Esophagus (tissue), 2 donors: Measurements from ENCODE around the gene PPP1R16B. TPM values are rescaled to one million over a fixed set of nuclear protein-coding genes. Genes with fewer than 3 reads are reported as not detected.
"Not testable (repeated sequence)": the region's sequence is repeated elsewhere in the genome, so short reads cannot be mapped to it uniquely, and the experiment has no call there.

Experiments used
- H3K27ac ChIP-seq, 2 donors: one replicate each; pipeline ENCODE4 v1.5.1; 2013; ENCODE audit warnings: low read depth in 2 of 2, mild to moderate bottlenecking in 2 of 2, inconsistent platforms in 1 of 2, low read length in 1 of 2, moderate library complexity in 1 of 2
- H3K27me3 ChIP-seq, 2 donors: one replicate each; pipeline ENCODE4 v1.6.1; 2013; ENCODE audit warnings: low read length in 2 of 2, control low read depth in 1 of 2, mild to moderate bottlenecking in 1 of 2; ENCODE audit not compliant: insufficient read depth in 2 of 2, control insufficient read depth in 1 of 2
- H3K36me3 ChIP-seq, 2 donors: one replicate each; pipeline ENCODE4 v1.6.1; 2013; ENCODE audit warnings: low read length in 1 of 2; ENCODE audit not compliant: control insufficient read depth in 2 of 2, insufficient read depth in 2 of 2
- H3K4me1 ChIP-seq, 2 donors: one replicate each; pipeline ENCODE4 v1.6.1; 2013; ENCODE audit warnings: low read length in 1 of 2; ENCODE audit not compliant: control insufficient read depth in 2 of 2, insufficient read depth in 2 of 2
- H3K4me3 ChIP-seq, 2 donors: one replicate each; pipeline ENCODE4 v1.5.1; 2013; ENCODE audit warnings: low read length in 2 of 2, mild to moderate bottlenecking in 2 of 2, low read depth in 1 of 2, moderate library complexity in 1 of 2
- H3K9me3 ChIP-seq, 2 donors: one replicate each; pipeline ENCODE4 v1.6.1; 2013; ENCODE audit warnings: mild to moderate bottlenecking in 2 of 2, low read depth in 1 of 2, low read length in 1 of 2, moderate library complexity in 1 of 2; ENCODE audit not compliant: control insufficient read depth in 2 of 2, insufficient read depth in 1 of 2
- WGBS, 2 donors: extraction: QIAGEN DNeasy Blood & Tissue Kit; methylation state at CpG; one replicate each; pipeline ENCODE4 v1.1.7; 2013; 5-methylcytosine and 5-hydroxymethylcytosine counted together
- polyA plus RNA-seq, 2 donors: library from polyadenylated mRNA; stranded (reverse); fragments of 200-250 nt; gene quantifications; one replicate each; pipeline ENCODE4 v1.2.3, GENCODE V29; 2013
- donor health status: healthy with polysubstance abuse.
- donor health status: Bipolar disorder and iron deficiency.

The PPP1R16B gene
- polyA plus RNA-seq, 2 donors: 1.0 to 1.5 TPM

- H3K9me3 ChIP-seq: peaks cover 0 to 7% of the 10 kb centered on the region in 2 donors
- no peaks in the 10 kb centered on the region for H3K36me3 ChIP-seq
- no peak overlapping the region for H3K4me3 ChIP-seq
- H3K27me3 ChIP-seq: no peaks in the 10 kb centered on the region
- peak overlapping the region in 1 of 2 donors; percentile 13 for H3K27ac ChIP-seq
- H3K4me1 ChIP-seq: peaks cover 0 to 3% of the 10 kb centered on the region in 2 donors
- 40 to 50% methylated on average over 16 of the region's 16 CpGs for WGBS, 2 donors
Observed at GRCh38 chr20:38790200-38791053, 15.1 kb upstream of the PPP1R16B start.

GRCh38 chr20:38791291-38791690 is 14.2 kb upstream of the PPP1R16B start:
- Histone ChIP-seq H3K27me3 (no peaks in the 10 kb centered on the region), H3K9me3 (peaks cover 0 to 7% of the 10 kb centered on the region in 2 donors), H3K27ac (no peak overlapping the region), H3K36me3 (no peaks in the 10 kb centered on the region), H3K4me1 (peaks cover 0 to 3% of the 10 kb centered on the region in 2 donors), H3K4me3 (no peak overlapping the region)
- WGBS, 2 donors: 75 to 88% methylated on average over 3 of the region's 3 CpGs

DNA sequence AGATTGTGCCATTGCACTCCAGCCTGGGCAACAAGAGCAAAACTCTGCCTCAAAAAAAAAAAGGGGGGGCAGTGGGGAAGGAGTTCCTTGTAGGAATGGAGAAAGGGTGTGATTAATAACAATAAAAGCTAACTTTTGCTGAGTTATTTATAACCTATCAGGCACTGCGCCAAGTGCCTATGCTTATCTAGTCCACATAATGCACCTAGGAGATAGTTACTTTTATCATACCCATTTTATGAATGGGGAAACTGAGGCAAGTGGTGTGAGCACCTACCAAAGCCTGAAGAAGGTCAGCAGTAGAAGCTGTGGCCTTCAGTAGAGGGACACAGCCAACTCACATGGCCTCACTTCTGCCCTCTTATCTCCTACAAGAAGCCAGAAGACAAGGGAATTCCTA is 13.6 kb upstream of the PPP1R16B start:
- Histone ChIP-seq H3K27ac (no peak overlapping the region), H3K36me3 (no peaks in the 10 kb centered on the region), H3K4me3 (no peak overlapping the region), H3K27me3 (no peaks in the 10 kb centered on the region), H3K9me3 (peaks cover 0 to 7% of the 10 kb centered on the region in 2 donors), H3K4me1 (peaks cover 0 to 3% of the 10 kb centered on the region in 2 donors)
- WGBS, 2 donors: 82 to 100% methylated on average over 1 of the region's 1 CpG

DNA sequence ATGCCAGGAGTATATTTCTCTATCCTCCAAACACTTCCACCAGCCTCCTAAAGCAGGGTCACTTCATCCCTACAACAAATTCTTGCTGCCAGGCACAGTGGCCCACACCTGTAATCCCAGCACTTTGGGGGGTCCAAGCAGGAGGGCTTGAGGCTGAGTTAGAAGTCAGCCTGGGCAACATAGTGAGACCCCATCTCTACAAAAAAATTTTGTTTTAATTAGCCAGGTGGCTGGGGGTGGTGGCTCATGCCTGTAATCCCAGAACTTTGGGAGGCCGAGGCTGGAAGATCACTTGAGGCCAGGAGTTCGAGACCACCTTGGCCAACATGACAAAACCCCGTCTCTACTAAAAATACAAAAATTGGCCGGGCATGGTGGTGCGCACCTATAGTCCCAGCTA is 11.4 kb upstream of the PPP1R16B start:
- not testable (repeated sequence) for H3K27ac ChIP-seq, H3K4me1 ChIP-seq, H3K36me3 ChIP-seq, H3K27me3 ChIP-seq, H3K4me3 ChIP-seq, H3K9me3 ChIP-seq
- WGBS, 2 donors: 93 to 95% methylated on average over 5 of the region's 5 CpGs

- Histone ChIP-seq H3K9me3 (no peaks in the 10 kb centered on the region), H3K27me3 (no peaks in the 10 kb centered on the region), H3K4me3 (no peak overlapping the region), H3K4me1 (no peaks in the 10 kb centered on the region), H3K27ac (no peak overlapping the region), H3K36me3 (no peaks in the 10 kb centered on the region)
- 84 to 85% methylated on average over 3 of the region's 3 CpGs for WGBS, 2 donors
Observed at GRCh38 chr20:38798266-38798665, 7.2 kb upstream of the PPP1R16B start.

GRCh38 chr20:38799203-38799602 is 6.3 kb upstream of the PPP1R16B start:
- Histone ChIP-seq H3K9me3 (no peaks in the 10 kb centered on the region), H3K4me3 (no peak overlapping the region), H3K36me3 (no peaks in the 10 kb centered on the region), H3K27me3 (no peaks in the 10 kb centered on the region), H3K4me1 (no peaks in the 10 kb centered on the region), H3K27ac (no peak overlapping the region)
- 53 to 68% methylated on average over 4 of the region's 4 CpGs for WGBS, 2 donors

- H3K27me3 ChIP-seq: no peaks in the 10 kb centered on the region
- H3K4me3 ChIP-seq: no peak overlapping the region
- WGBS, 2 donors: 94% methylated on average over 3 of the region's 3 CpGs
Observed at GRCh38 chr20:38800882-38801281, 4.6 kb upstream of the PPP1R16B start.

GRCh38 chr20:38804221-38804620 is 1.3 kb upstream of the PPP1R16B start:
- no peaks in the 10 kb centered on the region for H3K36me3 ChIP-seq
- H3K4me3 ChIP-seq: no peak overlapping the region
- H3K27ac ChIP-seq: peak overlapping the region; percentile 2 to 59
- H3K27me3 ChIP-seq: peaks cover 0 to 8% of the 10 kb centered on the region in 2 donors
- H3K9me3 ChIP-seq: no peaks in the 10 kb centered on the region
- H3K4me1 ChIP-seq: peaks cover 0 to 4% of the 10 kb centered on the region in 2 donors
- 82 to 84% methylated on average over 3 of the region's 3 CpGs for WGBS, 2 donors

More at GRCh38 chr20:38800882-38801281, 4.6 kb upstream of the PPP1R16B start:
- Histone ChIP-seq H3K9me3 (no peaks in the 10 kb centered on the region), H3K27ac (no peak overlapping the region), H3K4me1 (peaks cover 0 to 1% of the 10 kb centered on the region in 2 donors), H3K36me3 (no peaks in the 10 kb centered on the region)

DNA sequence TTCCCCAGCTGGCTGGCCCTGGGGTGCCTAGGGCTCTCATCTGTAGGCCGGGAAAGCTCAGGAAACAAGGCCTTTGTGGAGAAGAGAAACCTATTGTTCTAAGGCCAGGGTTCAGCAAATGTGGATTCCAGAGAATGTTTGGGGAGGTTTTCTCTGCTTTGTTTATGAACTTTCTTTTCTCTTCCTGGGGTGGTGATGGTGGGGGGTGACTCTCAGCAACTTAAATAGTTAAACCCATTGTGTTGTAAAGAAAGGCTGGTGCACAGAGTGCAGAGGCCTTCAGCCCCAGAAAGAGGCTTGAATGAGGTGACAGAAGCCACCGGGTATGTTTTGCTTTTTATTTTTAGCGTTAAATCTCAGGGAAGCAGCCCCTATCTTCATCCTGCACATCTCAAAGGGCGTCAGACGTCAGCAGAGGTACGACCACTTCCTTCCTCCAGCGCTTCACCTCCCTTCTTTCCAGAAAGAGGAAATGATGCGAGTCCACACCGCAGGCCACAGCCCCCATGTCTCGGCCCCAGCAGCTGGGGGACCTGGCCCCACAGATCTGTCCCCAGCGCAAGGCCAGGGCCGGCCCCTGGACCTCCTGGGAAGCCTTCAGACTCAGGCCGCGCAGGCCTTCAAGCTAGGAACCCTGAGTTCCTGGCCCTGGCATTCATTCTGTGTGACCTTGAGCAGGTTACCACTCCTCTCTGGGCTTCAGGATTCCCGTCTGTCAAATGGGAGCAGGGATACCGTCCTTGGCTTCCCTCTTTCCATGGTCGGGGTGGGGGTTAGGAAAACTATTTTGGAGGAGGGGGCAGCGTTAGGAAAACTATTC is 605 bp upstream of the PPP1R16B start:
- WGBS, 2 donors: 48 to 54% methylated on average over 18 of the region's 18 CpGs
- peaks cover 0 to 4% of the 10 kb centered on the region in 2 donors for H3K4me1 ChIP-seq
- peaks cover 0 to 8% of the 10 kb centered on the region in 2 donors for H3K27me3 ChIP-seq
- peak overlapping the region; percentile 59 to 64 for H3K27ac ChIP-seq
- peak overlapping the region; percentile 38 to 57 for H3K4me3 ChIP-seq
- no peaks in the 10 kb centered on the region for H3K36me3 ChIP-seq
- H3K9me3 ChIP-seq: no peaks in the 10 kb centered on the region
